ENCODE measurements around the gene DCAF4. TPM values are rescaled to one million over a fixed set of nuclear protein-coding genes. Genes with fewer than 3 reads are reported as not detected.

The DCAF4 gene
- total RNA-seq, 1 donor from 2014 or later = 21.1 TPM

GRCh38 chr14:72898448-72898847, 27.8 kb upstream of the DCAF4 start:
- H3K4me3 ChIP-seq = no peak overlapping the region
- peaks cover 19% of the 10 kb centered on the region for H3K27me3 ChIP-seq
- no peak for ATAC-seq
- no peaks in the 10 kb centered on the region for H3K9me3 ChIP-seq
- DNase-seq = no peak
- TF ChIP-seq, protein P1, sequence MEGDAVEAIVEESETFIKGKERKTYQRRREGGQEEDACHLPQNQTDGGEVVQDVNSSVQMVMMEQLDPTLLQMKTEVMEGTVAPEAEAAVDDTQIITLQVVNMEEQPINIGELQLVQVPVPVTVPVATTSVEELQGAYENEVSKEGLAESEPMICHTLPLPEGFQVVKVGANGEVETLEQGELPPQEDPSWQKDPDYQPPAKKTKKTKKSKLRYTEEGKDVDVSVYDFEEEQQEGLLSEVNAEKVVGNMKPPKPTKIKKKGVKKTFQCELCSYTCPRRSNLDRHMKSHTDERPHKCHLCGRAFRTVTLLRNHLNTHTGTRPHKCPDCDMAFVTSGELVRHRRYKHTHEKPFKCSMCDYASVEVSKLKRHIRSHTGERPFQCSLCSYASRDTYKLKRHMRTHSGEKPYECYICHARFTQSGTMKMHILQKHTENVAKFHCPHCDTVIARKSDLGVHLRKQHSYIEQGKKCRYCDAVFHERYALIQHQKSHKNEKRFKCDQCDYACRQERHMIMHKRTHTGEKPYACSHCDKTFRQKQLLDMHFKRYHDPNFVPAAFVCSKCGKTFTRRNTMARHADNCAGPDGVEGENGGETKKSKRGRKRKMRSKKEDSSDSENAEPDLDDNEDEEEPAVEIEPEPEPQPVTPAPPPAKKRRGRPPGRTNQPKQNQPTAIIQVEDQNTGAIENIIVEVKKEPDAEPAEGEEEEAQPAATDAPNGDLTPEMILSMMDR (IDR thresholded peaks at IDR 0.05) = no peak
- intact Hi-C loops (cut with DNase I) = no loop called here
- no peak overlapping the region for H3K27ac ChIP-seq
- peaks cover 10% of the 10 kb centered on the region for H3K4me1 ChIP-seq
- no peaks in the 10 kb centered on the region for H3K36me3 ChIP-seq

GRCh38 chr14:72901361-72901760, 24.9 kb upstream of the DCAF4 start:
- intact Hi-C loops (cut with DNase I) = no loop called here
- TF ChIP-seq, protein P1 (IDR thresholded peaks at IDR 0.05) = no peak
- no peak for ATAC-seq
- Histone ChIP-seq H3K27ac (no peak overlapping the region), H3K27me3 (peaks cover 7% of the 10 kb centered on the region), H3K9me3 (no peaks in the 10 kb centered on the region), H3K4me1 (no peaks in the 10 kb centered on the region), H3K4me3 (no peak overlapping the region), H3K36me3 (no peaks in the 10 kb centered on the region)
- DNase-seq = no peak

DNA sequence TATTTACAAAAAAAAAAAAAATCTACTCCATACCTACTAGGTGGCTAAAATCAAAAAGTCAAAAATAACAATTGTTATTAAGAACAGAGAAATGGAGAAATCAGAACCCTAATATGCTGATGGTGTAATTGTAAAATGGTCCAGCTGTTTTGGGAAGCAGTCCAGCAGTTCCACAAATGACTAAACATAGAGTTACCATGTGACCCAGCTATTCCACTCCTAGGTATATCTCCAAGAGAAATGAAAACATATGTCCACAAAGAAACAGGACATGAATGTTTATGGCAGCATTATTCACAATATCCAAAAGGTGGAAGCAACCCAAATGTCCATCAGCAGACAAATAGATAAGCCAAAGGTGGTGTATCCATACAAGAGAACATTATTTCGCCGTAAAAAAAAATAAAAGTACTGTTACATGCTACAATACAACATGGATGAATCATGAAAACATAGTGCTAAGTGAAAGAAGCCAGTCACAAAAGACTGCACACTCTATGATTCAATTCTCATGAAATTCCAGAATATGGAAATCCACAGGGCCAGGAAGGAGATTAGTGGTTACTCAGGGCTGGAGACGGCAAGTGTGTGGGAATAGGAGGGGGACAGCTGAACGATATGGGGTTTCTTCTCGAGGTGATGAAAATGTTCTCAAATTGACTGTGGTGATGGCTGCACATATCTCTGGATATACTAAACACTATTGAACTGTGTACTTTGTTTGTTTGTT, 23.3 kb upstream of the DCAF4 start:
- Histone ChIP-seq H3K4me1 (no peaks in the 10 kb centered on the region), H3K36me3 (no peaks in the 10 kb centered on the region), H3K4me3 (no peak overlapping the region), H3K27ac (no peak overlapping the region), H3K27me3 (no peaks in the 10 kb centered on the region), H3K9me3 (no peaks in the 10 kb centered on the region)
- TF ChIP-seq, protein P1 (IDR thresholded peaks at IDR 0.05) = no peak
- intact Hi-C loops (cut with DNase I) = no loop called here
- no peak for DNase-seq
- ATAC-seq = no peak

- no peaks in the 10 kb centered on the region for H3K27me3 ChIP-seq
- H3K27ac ChIP-seq = no peak overlapping the region
- intact Hi-C loops (cut with DNase I) = no loop called here
- no peak overlapping the region for H3K4me3 ChIP-seq
- ATAC-seq (no peak), DNase-seq (no peak)
- TF ChIP-seq, protein P1 (IDR thresholded peaks at IDR 0.05) = no peak
- no peaks in the 10 kb centered on the region for H3K4me1 ChIP-seq
- H3K9me3 ChIP-seq = no peaks in the 10 kb centered on the region
- no peaks in the 10 kb centered on the region for H3K36me3 ChIP-seq
Observed at GRCh38 chr14:72903716-72904115, 22.5 kb upstream of the DCAF4 start.

DNA sequence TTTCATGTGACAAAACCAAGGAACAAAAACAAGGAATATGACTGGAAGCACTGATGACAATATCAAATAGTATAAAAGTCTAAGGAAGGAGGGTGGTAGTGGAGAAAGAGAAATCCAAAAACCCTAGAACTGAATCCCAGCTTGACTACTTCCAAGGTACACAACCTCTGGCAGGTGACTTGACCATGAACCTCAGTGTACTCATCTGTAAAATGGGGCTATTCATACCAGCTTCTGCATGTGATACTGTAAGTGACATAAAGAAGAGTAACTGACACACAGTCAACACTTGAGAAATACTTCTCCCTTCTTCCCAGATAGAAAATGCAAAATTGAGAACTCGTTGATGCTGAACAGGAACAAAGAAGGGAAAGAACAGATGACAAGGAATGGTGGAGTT, 22.0 kb upstream of the DCAF4 start:
- H3K27me3 ChIP-seq = no peaks in the 10 kb centered on the region
- DNase-seq (no peak), ATAC-seq (no peak)
- no peak overlapping the region for H3K4me3 ChIP-seq
- H3K9me3 ChIP-seq = no peaks in the 10 kb centered on the region
- H3K36me3 ChIP-seq = no peaks in the 10 kb centered on the region
- intact Hi-C loops (cut with DNase I) = no loop called here
- no peaks in the 10 kb centered on the region for H3K4me1 ChIP-seq
- TF ChIP-seq, protein P1 (IDR thresholded peaks at IDR 0.05) = no peak
- H3K27ac ChIP-seq = no peak overlapping the region
